DMS 273 treated with DMSO at 0.1 percent for 48 hours (cell line): ENCODE data around the gene PXK.
"Not testable (repeated sequence)": the region's sequence is repeated elsewhere in the genome, so short reads cannot be mapped to it uniquely, and the experiment has no call there.

ENCODE experiments used
- DNase-seq: peaks from one replicate; lab custom pipeline; 2025; lab: John Stamatoyannopoulos, UW

The PXK gene

DNA sequence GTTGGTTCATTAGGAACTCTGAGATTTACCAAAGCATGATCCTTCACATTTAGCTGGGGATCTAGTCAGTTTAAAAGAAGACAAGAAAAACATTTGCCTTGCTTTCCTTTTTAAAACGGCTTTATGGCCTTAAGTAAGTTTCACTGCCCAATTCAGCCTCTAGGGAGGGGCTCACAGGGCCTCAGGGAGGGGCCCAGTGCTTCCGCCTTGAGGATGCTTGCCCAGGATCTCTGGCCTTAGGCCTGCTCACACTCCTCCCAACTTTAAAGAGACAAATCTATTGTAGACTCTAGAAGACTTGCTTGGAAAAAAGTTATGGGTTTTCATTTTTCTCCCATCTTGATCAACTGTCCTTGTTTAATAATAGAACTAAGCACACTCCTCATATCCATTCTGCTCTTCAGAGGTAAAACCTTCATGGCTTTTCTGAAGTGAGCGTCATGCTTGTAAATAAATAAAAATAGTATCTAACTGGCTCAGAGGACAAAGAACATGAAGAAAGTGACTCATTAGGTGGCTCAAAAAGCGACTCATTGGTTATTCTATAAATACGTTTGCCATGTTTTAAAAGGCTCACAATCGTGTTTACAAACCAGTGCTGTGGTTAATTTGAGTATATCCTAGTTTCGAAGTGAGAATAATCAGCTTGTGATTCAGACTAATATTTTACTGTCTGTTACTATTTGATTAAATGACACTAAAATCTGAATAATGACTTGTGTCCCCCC is 87.3 kb downstream of the PXK start:
- no peak for DNase-seq

DNA sequence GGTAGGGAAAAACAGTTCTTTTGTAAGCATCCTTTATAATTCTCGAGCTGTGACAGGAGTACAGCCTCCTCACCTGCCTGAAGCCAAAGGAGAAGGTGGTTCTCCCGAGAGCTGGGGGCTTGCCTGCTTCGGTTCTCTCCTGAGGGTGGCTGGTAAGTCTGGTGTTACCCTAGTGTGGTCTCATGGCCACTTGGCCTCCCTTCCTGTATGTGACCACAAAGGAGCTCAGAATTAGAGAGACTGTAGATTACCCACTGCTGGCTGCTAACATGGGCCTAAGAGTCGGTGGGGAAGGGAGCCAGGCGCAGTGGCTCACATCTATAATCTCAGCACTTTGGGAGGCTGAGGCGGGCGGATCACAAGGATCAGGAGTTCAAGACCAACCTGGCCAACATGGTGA is 88.3 kb downstream of the PXK start:
- no peak for DNase-seq

DNA sequence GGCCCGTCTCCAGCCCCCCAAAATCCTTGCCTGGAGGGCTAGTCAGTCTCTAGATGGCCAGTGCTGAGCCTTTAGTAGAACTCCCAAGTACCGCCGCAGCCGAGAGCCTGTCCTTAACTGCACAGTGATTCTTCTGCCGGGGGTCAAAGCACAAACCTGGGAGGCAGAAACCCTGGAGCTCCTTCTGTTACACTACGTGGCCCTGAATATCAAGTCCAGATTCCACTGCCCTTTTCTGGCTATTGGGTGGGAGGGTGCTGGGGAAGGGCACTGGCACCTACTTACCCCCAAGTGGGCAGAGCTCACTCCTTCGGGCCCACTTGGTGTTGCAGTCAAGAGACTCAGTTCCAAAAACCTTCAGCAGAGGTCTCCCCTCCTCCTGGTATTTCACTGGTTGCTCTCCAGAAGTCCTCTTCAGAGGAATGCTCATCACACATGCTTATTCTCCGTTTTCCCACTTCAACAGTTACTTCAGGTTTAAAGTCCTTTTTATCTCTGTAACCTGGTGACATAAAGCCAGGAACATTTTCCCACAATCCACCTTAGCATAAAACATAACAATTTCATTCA is 90.1 kb downstream of the PXK start:
- DNase-seq = no peak

DNA sequence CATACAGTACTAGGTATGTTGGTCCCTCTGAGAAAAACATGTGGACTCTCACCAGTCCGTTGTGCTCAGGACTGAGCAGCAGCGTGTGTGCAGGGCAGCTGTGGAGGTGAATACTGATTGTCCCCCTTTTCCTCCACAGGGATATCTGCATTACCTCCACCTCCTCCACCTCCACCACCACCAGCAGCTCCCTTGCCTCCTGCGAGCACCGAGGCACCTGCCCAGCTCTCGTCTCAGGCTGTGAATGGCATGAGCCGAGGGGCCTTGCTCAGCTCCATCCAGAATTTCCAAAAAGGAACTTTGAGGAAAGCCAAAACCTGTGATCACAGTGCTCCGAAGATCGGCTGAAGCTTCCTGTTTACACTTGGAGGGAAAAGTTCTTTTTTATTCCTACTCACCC is 91.9 kb downstream of the PXK start:
- DNase-seq = no peak

DNA sequence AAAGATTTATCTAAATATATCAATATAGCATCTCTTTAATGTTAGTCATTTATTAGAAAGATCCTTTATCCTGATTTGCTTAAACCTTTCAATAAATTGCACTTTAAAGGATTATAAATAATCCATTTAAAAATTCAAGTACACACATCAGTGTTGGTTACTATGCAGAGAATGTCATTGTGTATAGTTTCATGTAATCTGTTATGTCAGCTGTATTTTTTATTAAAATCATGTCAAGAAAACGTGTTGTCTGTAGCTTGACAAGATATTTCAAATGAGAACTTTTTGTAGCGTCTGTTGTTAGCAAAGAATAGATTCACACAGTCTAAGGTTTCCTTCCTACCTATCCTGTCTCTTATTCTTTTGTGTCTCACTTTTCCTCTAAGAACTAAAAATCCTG is 93.1 kb downstream of the PXK start:
- no peak for DNase-seq

DNA sequence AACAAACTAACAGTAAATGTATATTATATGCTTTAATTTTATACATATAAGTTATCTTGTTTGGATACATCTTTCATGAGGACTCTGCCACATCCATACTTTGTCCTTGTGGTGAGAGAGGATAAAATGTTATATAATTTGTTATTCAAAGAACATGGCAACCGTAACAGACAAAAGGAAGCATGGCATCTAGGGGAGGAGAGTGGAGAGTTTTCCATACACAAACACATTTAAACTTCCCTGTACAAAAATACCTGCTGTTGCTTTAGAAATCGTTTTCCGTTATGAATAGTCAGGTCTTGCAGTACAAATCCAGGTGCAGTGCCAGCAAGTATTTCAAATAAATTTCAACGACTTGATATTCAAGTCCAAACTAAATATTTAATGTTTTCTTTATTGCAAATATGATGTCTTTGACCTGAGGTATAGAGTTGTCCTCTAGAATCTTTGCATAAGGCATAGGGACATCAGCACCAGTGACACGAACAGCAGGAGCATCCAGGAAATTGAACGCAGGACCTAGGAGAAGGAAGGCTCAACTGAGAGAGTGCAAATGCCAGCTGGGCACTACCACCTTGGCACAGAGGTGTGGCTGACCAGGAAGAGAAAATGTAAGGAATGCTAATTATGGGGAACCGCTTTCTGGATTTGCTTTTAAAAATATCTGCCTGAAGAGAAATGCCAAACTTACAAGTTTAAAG is 95.1 kb downstream of the PXK start:
- no peak for DNase-seq

DNA sequence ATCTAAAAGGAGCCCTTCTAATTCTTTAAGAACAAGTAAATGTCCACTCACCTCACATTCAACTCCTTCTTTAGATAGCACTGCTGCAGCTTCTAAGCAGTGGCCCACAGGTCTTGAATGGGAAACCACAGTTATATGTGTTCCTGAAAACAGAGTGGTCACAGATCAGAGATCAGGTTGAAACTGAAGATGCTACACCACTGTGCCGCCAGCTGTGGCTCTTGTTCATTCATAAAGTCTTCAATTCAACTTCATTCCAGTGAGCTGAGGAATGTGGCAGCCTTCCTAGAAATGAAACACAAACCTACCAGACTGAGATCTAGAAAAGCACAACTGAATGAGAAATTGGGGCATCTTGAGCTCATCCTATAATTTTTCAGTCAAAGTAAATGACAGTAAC is 97.0 kb downstream of the PXK start:
- no peak for DNase-seq

DNA sequence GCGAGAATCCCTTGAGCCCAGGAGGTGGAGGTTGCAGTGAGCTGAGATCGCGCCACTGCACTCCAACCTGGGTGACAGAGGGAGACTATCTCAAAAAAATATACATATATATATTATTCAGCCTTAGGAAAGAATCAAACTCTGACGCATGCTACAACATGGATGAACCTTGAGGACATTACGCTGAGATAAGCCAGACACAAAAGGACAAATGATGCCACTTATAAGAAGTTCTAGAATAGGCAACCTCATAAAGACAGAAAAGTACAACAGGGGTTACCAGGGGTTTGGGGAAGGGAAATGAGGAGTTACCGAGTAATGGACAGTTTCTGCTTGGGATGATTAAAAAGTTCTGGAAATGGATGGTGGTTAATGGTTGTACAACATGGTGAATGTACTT is 100.2 kb downstream of the PXK start:
- DNase-seq = no peak

DNA sequence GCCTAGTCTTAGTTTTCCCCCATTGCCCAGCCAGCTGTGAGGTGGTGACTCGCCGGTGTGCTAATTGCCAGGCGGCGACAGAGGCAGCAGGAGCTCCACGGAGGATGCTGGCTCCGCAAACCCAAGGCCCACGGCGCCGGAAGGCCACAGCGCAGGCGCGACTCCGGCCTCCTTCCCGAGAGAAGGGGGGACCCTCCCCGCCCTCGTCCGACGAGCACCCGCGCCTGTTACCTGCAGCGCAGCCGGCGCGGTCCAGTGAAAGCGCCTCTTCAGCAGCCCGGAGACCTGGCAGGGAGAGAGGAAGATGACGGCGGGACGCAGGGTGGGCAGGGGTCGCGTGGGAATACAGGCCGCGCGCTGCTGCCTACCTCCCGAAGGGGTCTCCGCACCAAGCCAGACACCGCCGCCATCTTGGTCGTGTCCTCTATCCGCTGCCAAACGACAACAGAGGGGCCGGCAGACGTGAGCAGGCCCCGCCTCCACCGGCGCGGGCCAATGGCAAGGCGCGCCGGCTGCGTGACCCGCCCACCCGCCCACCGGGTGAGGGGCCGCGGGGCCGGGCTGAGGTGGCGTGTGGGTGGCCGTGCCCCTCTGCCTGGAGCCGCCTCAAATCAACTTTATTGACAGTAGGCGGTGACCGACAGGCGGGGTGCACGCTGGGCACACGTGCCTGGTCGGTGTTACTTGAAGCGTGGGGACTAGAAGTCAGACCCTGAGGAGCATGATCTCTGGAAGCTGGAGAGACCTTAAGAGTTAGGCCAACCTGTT is 100.9 kb downstream of the PXK start, which contains the start of gene PDHB:
Gene PDHB, minus strand, starts transcription at position 433 of the 768 bp plus-strand sequence. Its CDS starts 23 bp downstream, at position 410.
- peak; percentile 76 for DNase-seq

DNA sequence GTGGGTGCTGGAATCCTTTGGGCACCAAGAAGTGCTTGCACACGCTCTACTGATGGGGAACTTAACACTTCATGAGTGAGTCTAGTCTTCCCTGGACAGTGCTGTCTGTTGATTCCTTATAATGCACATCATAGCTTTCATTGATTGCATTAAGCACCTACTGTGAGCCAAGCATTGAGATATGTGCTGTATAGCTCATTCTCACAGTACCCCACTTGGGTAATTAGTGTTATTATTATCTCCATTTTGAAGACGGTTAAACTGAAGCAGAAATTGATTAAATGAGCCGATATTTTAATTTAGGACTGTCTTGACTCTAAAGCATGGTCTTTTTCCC is 101.4 kb downstream of the PXK start:
- no peak for DNase-seq

DNA sequence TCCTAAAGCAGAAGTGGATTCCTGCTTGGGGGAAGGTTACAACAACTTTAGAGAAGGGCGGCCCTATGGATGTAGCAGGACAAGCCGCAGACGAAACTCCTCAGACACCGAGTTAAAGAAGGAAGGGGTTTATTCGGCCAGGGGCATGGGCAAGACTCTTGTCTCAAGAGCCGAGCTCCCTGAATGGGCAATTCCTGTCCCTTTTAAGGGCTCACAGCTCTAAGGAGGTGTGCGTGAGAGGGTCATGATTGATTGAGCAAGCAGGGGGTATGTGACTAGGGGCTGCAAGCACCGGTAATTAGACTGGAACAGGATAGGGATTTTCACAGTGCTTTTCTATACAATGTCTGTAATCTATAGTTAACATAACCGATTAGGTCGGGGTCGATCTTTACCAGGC is 101.8 kb downstream of the PXK start:
- DNase-seq = no peak

DNA sequence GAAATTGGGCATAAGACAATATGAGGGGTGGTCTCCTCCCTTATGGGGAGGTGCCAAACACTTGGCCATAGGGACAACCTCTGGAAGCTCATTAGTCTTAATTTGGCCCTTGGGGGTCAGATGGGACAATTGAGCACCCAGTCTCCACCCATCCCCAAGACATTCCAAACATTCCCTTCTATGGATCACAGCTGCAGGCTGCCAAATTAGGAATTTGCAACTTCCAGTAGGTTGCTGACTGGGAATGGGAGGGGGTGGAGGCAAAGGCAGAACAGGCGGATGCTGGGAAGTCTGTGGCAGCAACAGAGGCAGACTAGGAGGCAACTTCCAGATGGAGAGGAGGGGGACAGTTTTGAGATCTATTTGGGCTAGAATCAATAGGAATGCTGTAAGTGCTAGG is 102.3 kb downstream of the PXK start:
- DNase-seq = no peak

DNA sequence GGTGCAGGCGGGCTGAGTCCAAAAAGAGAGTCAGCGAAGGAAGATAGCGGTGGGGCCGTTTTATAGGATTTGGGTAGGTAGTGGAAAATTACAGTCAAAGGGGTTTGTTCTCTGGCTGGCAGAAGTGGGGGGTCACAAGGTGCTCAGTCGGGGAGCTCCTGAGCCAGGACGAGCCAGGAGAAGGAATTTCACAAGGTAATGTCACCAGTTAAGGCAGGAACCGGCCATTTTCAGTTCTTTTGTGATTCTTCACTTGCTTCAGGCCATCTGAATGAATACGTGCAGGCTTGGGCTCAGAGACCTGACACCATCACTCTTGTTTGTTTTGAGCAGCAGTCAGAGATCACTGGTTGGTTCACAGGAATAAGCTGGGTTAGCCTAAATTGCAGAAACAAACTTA is 104.6 kb downstream of the PXK start:
- not testable (repeated sequence) for DNase-seq

DNA sequence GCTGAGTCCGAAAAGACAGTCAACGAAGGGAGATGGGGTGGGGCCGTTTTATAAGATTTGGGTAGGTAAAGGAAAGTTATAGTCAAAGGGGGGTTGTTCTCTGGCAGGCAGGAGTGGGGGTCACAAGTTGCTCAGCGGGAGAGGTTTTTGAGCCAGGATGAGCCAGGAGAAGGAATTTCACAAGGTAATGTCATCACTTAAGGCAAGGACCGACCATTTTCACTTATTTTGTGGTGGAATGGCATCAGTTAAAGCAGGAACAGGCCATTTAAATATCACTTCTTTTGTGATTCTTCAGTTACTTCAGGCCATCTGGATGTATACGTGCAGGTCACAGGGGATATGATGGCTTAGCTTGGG is 108.3 kb downstream of the PXK start:
- not testable (repeated sequence) for DNase-seq

DNA sequence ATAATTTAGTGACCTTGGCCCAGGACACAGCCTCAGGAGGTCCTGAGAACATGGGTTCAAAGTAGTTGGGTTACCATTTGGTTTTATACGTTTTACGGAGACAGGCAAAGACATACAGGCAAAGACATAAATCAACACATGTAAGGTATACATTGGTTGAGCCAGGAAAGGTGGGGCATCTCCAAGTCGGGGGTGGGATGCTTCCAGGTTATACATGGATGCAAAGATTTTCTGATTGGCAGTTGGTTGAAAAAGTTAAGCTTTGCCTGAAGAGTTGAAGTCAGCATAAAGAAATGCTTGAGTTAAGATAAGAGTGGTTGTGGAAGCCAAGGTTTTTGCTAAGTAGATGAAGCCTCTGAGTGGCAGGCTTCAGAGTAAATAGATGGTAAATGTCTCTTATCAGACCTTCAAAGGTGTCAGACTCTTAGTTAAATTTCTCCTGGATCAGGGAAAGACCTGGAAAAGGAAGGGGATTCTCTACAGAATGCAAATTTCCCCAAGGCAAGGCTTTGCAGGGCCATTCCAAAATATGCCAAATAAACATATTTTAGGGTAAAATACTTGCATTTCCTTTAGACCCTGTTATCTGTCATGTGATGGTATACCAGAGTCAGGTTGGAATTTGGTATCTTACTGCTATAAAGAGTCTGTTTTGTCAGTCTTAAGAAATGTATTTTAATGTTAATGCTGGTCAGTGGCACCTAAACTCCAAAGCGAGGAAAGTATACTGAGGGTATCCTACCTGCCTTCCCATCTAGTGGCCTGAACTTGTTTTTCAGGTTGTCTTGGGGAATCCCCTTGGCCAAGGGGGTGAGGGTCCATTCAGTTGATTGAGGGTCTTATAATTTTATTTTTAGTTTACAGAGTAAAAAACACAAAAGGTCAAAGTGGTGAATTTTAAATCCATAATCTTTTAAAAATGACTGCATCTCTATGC is 109.1 kb downstream of the PXK start:
- DNase-seq = no peak

DNA sequence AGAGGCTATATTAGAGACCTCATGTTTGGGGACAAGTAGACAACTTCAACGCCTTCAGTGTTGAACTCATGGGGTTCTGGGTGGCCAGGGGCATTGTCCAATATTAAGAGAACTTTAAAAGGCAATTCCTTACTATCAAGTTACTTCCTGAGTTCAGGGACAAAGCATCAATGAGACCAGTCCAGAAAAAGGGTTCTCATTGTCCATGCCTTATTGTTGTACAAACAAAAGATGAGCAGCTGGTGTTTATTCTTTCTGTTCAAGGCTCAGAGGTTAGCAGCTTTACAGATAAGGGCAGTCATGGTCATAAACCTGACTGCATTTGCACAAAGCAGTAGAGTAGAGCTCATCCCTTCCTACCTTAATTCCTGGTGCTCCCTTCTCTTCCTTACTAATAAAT is 119.5 kb downstream of the PXK start:
- DNase-seq = no peak

DNA sequence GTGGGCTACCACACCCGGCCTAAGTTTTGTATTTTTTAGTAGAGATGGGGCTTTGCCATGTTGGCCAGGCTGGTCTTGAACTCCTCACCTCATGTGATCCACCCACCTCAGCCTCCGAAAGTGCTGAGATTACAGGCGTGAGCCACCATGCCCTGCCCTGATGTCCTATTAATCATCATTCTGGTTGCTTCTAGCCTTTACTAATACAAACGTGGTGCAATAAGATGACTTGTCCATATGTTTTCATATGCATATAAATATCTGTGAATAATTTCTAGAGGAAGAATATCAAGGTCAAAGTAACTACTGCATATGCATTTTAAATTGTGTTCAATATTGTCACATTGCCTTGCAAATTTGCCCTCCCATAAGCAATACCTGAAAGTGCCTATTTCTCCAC is 126.5 kb downstream of the PXK start:
- DNase-seq = no peak

DNA sequence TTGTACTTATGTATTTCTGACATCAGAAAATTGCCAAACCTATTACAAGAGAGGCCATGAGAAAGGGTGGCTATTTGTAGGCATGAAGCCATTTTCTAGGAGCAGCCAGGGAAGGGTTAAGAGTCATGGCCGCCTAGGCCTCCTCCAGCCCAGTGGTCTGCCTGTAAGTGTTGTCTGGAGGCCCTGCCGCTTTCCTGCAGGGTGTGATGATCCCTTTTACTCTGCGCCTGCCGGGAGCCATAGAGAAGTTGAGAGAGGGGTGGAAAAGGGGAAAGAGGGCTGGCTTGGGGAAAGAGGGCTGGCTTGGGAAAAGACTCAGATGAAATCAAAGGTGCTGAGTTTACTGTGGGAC is 130.1 kb downstream of the PXK start:
- no peak for DNase-seq

DNA sequence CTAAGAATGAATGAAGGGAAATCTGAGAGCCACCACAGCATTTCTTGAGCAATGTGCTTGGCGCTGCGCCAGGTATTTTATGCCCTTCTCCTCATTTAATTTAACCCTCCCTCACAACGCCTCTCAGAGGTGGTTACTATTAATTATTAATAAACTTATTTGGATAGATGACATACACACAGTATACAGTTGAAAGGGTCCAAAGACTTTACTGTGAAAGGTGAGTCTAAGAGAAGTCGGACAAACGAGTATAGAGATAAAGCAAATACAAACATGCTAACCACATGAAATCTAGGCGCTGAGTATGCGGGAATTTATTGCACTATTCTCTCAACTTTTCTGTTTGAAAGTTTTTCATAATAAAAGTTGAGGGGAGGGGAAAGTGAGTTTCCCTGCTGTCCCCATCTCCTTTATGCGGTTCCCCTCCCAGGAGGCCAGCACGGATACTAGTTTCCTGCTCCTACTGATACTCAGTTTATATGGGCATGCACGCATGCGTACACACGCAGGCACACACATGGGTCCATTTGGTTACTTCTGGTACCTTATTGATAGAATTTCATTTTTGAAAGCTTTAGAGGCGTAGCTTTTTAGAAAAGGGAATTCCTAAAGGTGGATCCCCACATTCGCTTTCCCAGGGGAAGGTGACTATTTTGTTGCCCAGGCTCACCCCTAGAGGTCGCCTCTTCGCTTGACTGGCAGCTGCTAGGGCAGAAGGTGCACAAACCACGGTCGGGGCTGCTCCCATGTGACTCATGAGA is 130.7 kb downstream of the PXK start:
- peak; percentile 58 for DNase-seq

DNA sequence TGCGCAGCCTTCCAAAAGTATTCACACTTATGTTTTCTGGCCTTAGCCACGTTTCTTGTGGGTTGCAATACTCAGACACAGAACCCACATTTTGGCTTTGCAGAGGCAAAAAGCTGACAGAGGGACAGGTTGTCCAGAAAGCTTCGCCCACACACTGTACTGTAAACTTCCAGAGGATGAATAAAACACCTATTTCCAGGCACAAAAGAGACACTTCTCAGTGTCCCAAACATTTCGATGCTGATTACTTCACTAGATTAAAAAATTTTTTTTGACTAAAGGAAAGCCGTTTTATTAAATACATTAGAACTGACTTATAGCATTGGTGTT is 131.2 kb downstream of the PXK start:
- DNase-seq = no peak

DNA sequence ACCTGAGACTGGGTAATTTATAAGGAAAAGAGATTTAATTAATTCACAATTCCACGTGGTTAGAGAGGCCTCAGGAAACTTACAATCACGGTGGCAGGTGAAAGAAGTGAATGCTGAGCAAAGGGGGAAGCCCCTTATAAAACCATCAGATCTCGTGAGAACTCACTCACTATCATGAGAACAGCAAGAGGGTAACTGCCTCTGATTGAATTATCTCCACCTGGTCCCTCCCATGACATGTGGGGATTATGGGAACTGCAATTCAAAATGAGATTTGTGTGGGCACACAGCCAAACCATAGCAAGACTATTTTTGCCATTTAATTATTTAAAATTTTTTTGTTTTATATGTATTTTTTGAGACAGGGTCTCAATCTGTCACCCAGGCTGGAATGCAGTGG is 132.2 kb downstream of the PXK start:
- DNase-seq = no peak
